Measurements from ENCODE around the gene FHIT.

Gene FHIT

GRCh38 chr3:61169621-61170251 lies 81.5 kb downstream of the FHIT start:
- DNase-seq (ENCODE audit: low read depth in 2 of 2): no peak

- no peak for DNase-seq (ENCODE audit: low read depth in 2 of 2)
Measured at GRCh38 chr3:61168286-61168685, 83.0 kb downstream of the FHIT start.

- no peak for DNase-seq (ENCODE audit: low read depth in 2 of 2)
Measured at GRCh38 chr3:61162965-61163364, 88.3 kb downstream of the FHIT start.

GRCh38 chr3:61158667-61159066 lies 92.6 kb downstream of the FHIT start:
- DNase-seq (ENCODE audit: low read depth in 2 of 2): no peak

GRCh38 chr3:61158216-61158615 lies 93.0 kb downstream of the FHIT start:
- DNase-seq (ENCODE audit: low read depth in 2 of 2): no peak

- no peak for DNase-seq (ENCODE audit: low read depth in 2 of 2)
Measured at GRCh38 chr3:61157414-61157813, 93.8 kb downstream of the FHIT start.

GRCh38 chr3:61155701-61156292 lies 95.5 kb downstream of the FHIT start:
- no peak for DNase-seq (ENCODE audit: low read depth in 2 of 2)

GRCh38 chr3:61154457-61155198 lies 96.6 kb downstream of the FHIT start:
- DNase-seq (ENCODE audit: low read depth in 2 of 2): no peak

- no peak for DNase-seq (ENCODE audit: low read depth in 2 of 2)
Measured at GRCh38 chr3:61152071-61152470, 99.2 kb downstream of the FHIT start.

GRCh38 chr3:61149236-61149635 lies 102.0 kb downstream of the FHIT start:
- no peak for DNase-seq (ENCODE audit: low read depth in 2 of 2)

- no peak for DNase-seq (ENCODE audit: low read depth in 2 of 2)
Measured at GRCh38 chr3:61146010-61146890, 105.0 kb downstream of the FHIT start.

- DNase-seq (ENCODE audit: low read depth in 2 of 2): no peak
Measured at GRCh38 chr3:61141697-61142096, 109.6 kb downstream of the FHIT start.

GRCh38 chr3:61141227-61141626 lies 110.0 kb downstream of the FHIT start:
- no peak for DNase-seq (ENCODE audit: low read depth in 2 of 2)

GRCh38 chr3:61139686-61140085 lies 111.6 kb downstream of the FHIT start:
- DNase-seq (ENCODE audit: low read depth in 2 of 2): no peak

- DNase-seq (ENCODE audit: low read depth in 2 of 2): no peak
Measured at GRCh38 chr3:61138401-61138800, 112.9 kb downstream of the FHIT start.

- no peak for DNase-seq (ENCODE audit: low read depth in 2 of 2)
Measured at GRCh38 chr3:61136191-61136590, 115.1 kb downstream of the FHIT start.

GRCh38 chr3:61134532-61134931 lies 116.7 kb downstream of the FHIT start:
- DNase-seq (ENCODE audit: low read depth in 2 of 2): no peak

- DNase-seq (ENCODE audit: low read depth in 2 of 2): no peak
Measured at GRCh38 chr3:61132062-61132461, 119.2 kb downstream of the FHIT start.

GRCh38 chr3:61118830-61119229 lies 132.4 kb downstream of the FHIT start:
- no peak for DNase-seq (ENCODE audit: low read depth in 2 of 2)

- no peak for DNase-seq (ENCODE audit: low read depth in 2 of 2)
Measured at GRCh38 chr3:61117045-61117898, 134.0 kb downstream of the FHIT start.

- DNase-seq (ENCODE audit: low read depth in 2 of 2): no peak
Measured at GRCh38 chr3:61114316-61114953, 136.8 kb downstream of the FHIT start.
